A204.1 (cell line): Measurements from ENCODE around the gene MRGPRF.
"Not testable (repeated sequence)": the region's sequence is repeated elsewhere in the genome, so short reads cannot be mapped to it uniquely, and the experiment has no call there.

Experiments
- FAIRE-seq: peaks from 2 replicates; lab custom pipeline; 2012; peaks lifted over from hg19 to GRCh38; lab: Jason Lieb, UNC

The MRGPRF gene

GRCh38 chr11:68983801-68984200 lies 29.2 kb downstream of the MRGPRF start:
- FAIRE-seq: no peak

GRCh38 chr11:68982134-68982533 lies 30.9 kb downstream of the MRGPRF start:
- no peak for FAIRE-seq

GRCh38 chr11:68980776-68981065 lies 32.3 kb downstream of the MRGPRF start, which contains the start of gene MRGPRD:
TSS of gene MRGPRD (minus strand) at chr11:68980986. CDS start at chr11:68980986, 0 bp downstream.
- no peak for FAIRE-seq

- no peak for FAIRE-seq
These were observed 32.9 kb downstream of the MRGPRF start for GRCh38 chr11:68979931-68980775.

- no peak for FAIRE-seq
These were observed 34.0 kb downstream of the MRGPRF start for GRCh38 chr11:68978931-68979594.

- no peak for FAIRE-seq
These were observed 34.5 kb downstream of the MRGPRF start for GRCh38 chr11:68978626-68978930.

- no peak for FAIRE-seq
These were observed 35.0 kb downstream of the MRGPRF start for GRCh38 chr11:68977781-68978625.

- no peak for FAIRE-seq
These were observed 36.5 kb downstream of the MRGPRF start for GRCh38 chr11:68976563-68976962.

- FAIRE-seq: no peak
These were observed 37.0 kb downstream of the MRGPRF start for GRCh38 chr11:68976095-68976494.

- FAIRE-seq: no peak
These were observed 38.4 kb downstream of the MRGPRF start for GRCh38 chr11:68974421-68975194.

- not testable (repeated sequence) for FAIRE-seq
These were observed 39.3 kb downstream of the MRGPRF start for GRCh38 chr11:68973706-68974105.

- no peak for FAIRE-seq
These were observed 39.8 kb downstream of the MRGPRF start for GRCh38 chr11:68973219-68973618.

- no peak for FAIRE-seq
These were observed 42.0 kb downstream of the MRGPRF start for GRCh38 chr11:68970921-68971636.

GRCh38 chr11:68969386-68969785 lies 43.7 kb downstream of the MRGPRF start:
- FAIRE-seq: no peak

- no peak for FAIRE-seq
These were observed 44.5 kb downstream of the MRGPRF start for GRCh38 chr11:68968306-68969250.

- FAIRE-seq: no peak
These were observed 45.9 kb downstream of the MRGPRF start for GRCh38 chr11:68966894-68967780.

- FAIRE-seq: no peak
These were observed 46.9 kb downstream of the MRGPRF start for GRCh38 chr11:68965901-68966853.

- no peak for FAIRE-seq
These were observed 49.3 kb downstream of the MRGPRF start for GRCh38 chr11:68963779-68964178.
